ENCODE measurements around the gene SYP.

DNA sequence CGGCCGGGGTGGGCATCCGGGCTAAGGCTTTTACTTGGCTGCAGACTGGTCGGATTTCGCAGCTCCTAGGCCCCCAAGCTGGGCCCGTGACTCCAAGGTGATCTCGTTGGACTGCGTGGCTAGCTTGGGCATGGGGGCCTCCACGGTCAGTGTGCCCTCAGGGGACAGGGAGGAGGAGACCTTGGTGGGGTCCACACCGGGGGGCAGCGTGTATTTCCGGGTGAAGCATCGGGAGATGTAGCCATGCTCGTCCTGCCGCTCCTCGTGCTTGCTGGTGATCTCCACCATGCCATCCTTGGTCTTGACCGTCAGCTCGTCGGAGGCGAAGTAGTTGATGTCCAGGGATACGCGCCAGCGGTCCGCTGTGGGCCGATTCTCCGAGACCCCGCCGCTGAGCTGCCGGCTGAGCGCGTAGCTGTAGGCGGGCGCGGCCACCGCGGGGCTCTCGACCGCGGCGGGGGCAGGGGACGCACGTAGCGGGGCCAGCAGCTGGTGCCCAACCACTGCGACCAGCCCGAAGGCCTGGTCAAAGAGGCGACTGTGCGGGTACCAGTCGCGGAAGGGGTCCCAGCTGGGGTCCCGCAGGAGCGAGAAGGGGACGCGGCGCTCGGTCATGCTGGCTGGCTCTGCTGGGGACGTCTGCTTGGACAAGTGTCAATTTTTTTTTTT, 34.0 kb upstream of the SYP start:
- TF ChIP-seq POLR2A (IDR thresholded peaks at IDR 0.05; ENCODE audit: low read depth, low read length) (no peak), POLR2AphosphoS5 (IDR thresholded peaks at IDR 0.05; ENCODE audit: insufficient read depth, low read depth, low read length) (no peak), JUN (IDR thresholded peaks at IDR 0.05; ENCODE audit: borderline replicate concordance, insufficient read depth, insufficient read length, low read depth) (no peak), EZH2 (IDR thresholded peaks at IDR 0.05; ENCODE audit: borderline replicate concordance, low read depth, low read length, severe bottlenecking) (no peak), MYC (IDR thresholded peaks at IDR 0.05; ENCODE audit: low read depth, low read length) (no peak), FOS (IDR thresholded peaks at IDR 0.05; ENCODE audit: borderline replicate concordance, insufficient read depth, low read length) (no peak)
- TF ChIP-seq, protein P1, sequence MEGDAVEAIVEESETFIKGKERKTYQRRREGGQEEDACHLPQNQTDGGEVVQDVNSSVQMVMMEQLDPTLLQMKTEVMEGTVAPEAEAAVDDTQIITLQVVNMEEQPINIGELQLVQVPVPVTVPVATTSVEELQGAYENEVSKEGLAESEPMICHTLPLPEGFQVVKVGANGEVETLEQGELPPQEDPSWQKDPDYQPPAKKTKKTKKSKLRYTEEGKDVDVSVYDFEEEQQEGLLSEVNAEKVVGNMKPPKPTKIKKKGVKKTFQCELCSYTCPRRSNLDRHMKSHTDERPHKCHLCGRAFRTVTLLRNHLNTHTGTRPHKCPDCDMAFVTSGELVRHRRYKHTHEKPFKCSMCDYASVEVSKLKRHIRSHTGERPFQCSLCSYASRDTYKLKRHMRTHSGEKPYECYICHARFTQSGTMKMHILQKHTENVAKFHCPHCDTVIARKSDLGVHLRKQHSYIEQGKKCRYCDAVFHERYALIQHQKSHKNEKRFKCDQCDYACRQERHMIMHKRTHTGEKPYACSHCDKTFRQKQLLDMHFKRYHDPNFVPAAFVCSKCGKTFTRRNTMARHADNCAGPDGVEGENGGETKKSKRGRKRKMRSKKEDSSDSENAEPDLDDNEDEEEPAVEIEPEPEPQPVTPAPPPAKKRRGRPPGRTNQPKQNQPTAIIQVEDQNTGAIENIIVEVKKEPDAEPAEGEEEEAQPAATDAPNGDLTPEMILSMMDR (IDR thresholded peaks at IDR 0.05; ENCODE audit: extremely low read depth in 1 of 2, insufficient read depth in 1 of 2, low read depth in 1 of 2, low read length in 2 of 2) = no peak
- TF ChIP-seq, protein P2, sequence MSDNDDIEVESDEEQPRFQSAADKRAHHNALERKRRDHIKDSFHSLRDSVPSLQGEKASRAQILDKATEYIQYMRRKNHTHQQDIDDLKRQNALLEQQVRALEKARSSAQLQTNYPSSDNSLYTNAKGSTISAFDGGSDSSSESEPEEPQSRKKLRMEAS (IDR thresholded peaks at IDR 0.05; ENCODE audit: insufficient read depth, insufficient read length) = no peak
